Fibroblast of lung (primary cell): Measurements from ENCODE around the gene SIPA1L3. TPM values are rescaled to one million over a fixed set of nuclear protein-coding genes. Genes with fewer than 3 reads are reported as not detected.

Experiments used
- DNase-seq, 2 donors: peaks; one replicate each; pipeline versions ENCODE4 v3.0.0 to v3.0.0-alpha.2; 2010; ENCODE audit warnings: low read depth in 2 of 2
- H2AFZ ChIP-seq: 2 replicates; pipeline ENCODE4 v1.5.1; 2012; ENCODE audit warnings: low read length, control low read depth, inconsistent platforms
- H3K27ac ChIP-seq: 2 replicates; pipeline ENCODE4 v1.5.1; 2011; ENCODE audit warnings: low read length, control low read depth; ENCODE audit not compliant: insufficient read depth
- H3K27me3 ChIP-seq: 2 replicates; pipeline ENCODE4 v1.5.1; 2011; ENCODE audit warnings: mild to moderate bottlenecking, low read length; ENCODE audit not compliant: control insufficient read depth, insufficient read depth
- H3K36me3 ChIP-seq: 2 replicates; pipeline ENCODE4 v1.5.1; 2011; ENCODE audit warnings: low read length; ENCODE audit not compliant: control insufficient read depth, insufficient read depth
- H3K4me1 ChIP-seq: 2 replicates; pipeline ENCODE4 v1.5.1; 2011; ENCODE audit warnings: low read length; ENCODE audit not compliant: control insufficient read depth, insufficient read depth; ENCODE audit errors: extremely low read depth
- H3K4me2 ChIP-seq: 2 replicates; pipeline ENCODE4 v1.5.1; 2011; ENCODE audit warnings: low read length, control low read depth; ENCODE audit not compliant: insufficient read depth; ENCODE audit errors: extremely low read depth
- H3K4me3 ChIP-seq, 4 experiments: fragments of 200-600 bp in 1 of 4; sonication (generic) in 1 of 4; replicated peaks in 1 of 4; 2 replicates each; pipeline ENCODE4 v1.5.1; 2011 to 2016; ENCODE audit warnings: low read length in 4 of 4, low read depth in 3 of 4, mild to moderate bottlenecking in 3 of 4, control low read depth in 2 of 4, inconsistent platforms in 1 of 4, mixed read lengths in 1 of 4; ENCODE audit not compliant: insufficient read depth in 1 of 4; ENCODE audit errors: control extremely low read depth in 1 of 4
- H3K79me2 ChIP-seq: 2 replicates; pipeline ENCODE4 v1.5.1; 2012; ENCODE audit warnings: mild to moderate bottlenecking, low read length, inconsistent platforms; ENCODE audit not compliant: control insufficient read depth, insufficient read depth
- H3K9ac ChIP-seq: 2 replicates; pipeline ENCODE4 v1.5.1; 2011; ENCODE audit warnings: mild to moderate bottlenecking, low read length, control low read depth; ENCODE audit not compliant: insufficient read depth
- H3K9me3 ChIP-seq: 2 replicates; pipeline ENCODE4 v1.5.1; 2012; ENCODE audit warnings: low read depth, low read length; ENCODE audit not compliant: control insufficient read depth, insufficient read depth
- H4K20me1 ChIP-seq: 2 replicates; pipeline ENCODE4 v1.5.1; 2011; ENCODE audit warnings: low read length; ENCODE audit not compliant: control insufficient read depth, insufficient read depth; ENCODE audit errors: extremely low read depth
- CTCF ChIP-seq, 2 donors: IDR thresholded peaks in 1 of 2; conservative IDR thresholded peaks in 1 of 2; 1 replicate in 1 of 2; 2 replicates in 1 of 2; pipeline ENCODE4 v1.5.1; 2011 to 2012; ENCODE audit warnings: low read length in 2 of 2, control low read depth in 1 of 2, inconsistent platforms in 1 of 2, low read depth in 1 of 2, mild to moderate bottlenecking in 1 of 2
- EZH2 ChIP-seq: IDR thresholded peaks from 2 replicates; pipeline ENCODE4 v1.5.1; 2012; ENCODE audit warnings: low read length, control low read depth, mild to moderate bottlenecking; ENCODE audit errors: missing control alignments
- polyA plus RNA-seq, 2 donors: library from polyadenylated mRNA; depleted of rRNA in 1 of 2; stranded (reverse) in 1 of 2; unstranded in 1 of 2; fragments of >200 nt; gene quantifications; 2 replicates each; pipeline ENCODE4 v1.2.1, GENCODE V29; 2011 to 2012; ENCODE audit warnings: missing spikeins in 1 of 2
- total RNA-seq: library from RNA; depleted of rRNA; stranded (reverse); fragments of >200 nt; gene quantifications from 2 replicates; pipeline ENCODE4 v1.2.1, GENCODE V29; 2014

Gene SIPA1L3
- total and polyA plus RNA-seq, 2 donors (not counting 1 experiment from before 2014, with no cell fraction given) = 3.7 to 10.1 TPM

GRCh38 chr19:38211766-38212165 lies 304.8 kb downstream of the SIPA1L3 start:
- Histone ChIP-seq H3K4me2 (no peak overlapping the region), H3K9ac (no peak overlapping the region), H3K9me3 (no peaks in the 10 kb centered on the region), H3K27ac (no peak overlapping the region), H3K79me2 (no peaks in the 10 kb centered on the region), H3K4me1 (peaks cover 13% of the 10 kb centered on the region), H3K36me3 (no peaks in the 10 kb centered on the region), H3K27me3 (no peaks in the 10 kb centered on the region), H2AFZ (no peak overlapping the region), H4K20me1 (no peaks in the 10 kb centered on the region), H3K4me3 (no peak overlapping the region)
- DNase-seq = no peak
- TF ChIP-seq EZH2 (no peak), CTCF (conservative IDR thresholded peaks at IDR 0.05 in 1 of 2, IDR thresholded peaks at IDR 0.05 in 1 of 2; ENCODE audit: low read depth in 1 of 2, low read length in 2 of 2) (no peak)

GRCh38 chr19:38213469-38213868 lies 306.5 kb downstream of the SIPA1L3 start:
- no peak for DNase-seq
- no peaks in the 10 kb centered on the region for H4K20me1 ChIP-seq
- H3K27ac ChIP-seq = peak overlapping the region; percentile 47

GRCh38 chr19:38213911-38214625 lies 307.1 kb downstream of the SIPA1L3 start:
- Histone ChIP-seq H3K4me2 (no peak overlapping the region), H3K36me3 (no peaks in the 10 kb centered on the region), H3K4me1 (peaks cover 13% of the 10 kb centered on the region), H3K27ac (peak overlapping the region; percentile 47), H3K9me3 (no peaks in the 10 kb centered on the region), H2AFZ (no peak overlapping the region), H3K27me3 (no peaks in the 10 kb centered on the region), H3K4me3 (no peak overlapping the region), H3K9ac (no peak overlapping the region), H4K20me1 (no peaks in the 10 kb centered on the region), H3K79me2 (no peaks in the 10 kb centered on the region)
- peak; percentile 29 to 91 for DNase-seq
- TF ChIP-seq CTCF (conservative IDR thresholded peaks at IDR 0.05 in 1 of 2, IDR thresholded peaks at IDR 0.05 in 1 of 2; ENCODE audit: low read depth in 1 of 2, low read length in 2 of 2) (no peak), EZH2 (no peak)

More at GRCh38 chr19:38213469-38213868, 306.5 kb downstream of the SIPA1L3 start:
- Histone ChIP-seq H3K9ac (no peak overlapping the region), H3K4me2 (no peak overlapping the region), H3K9me3 (no peaks in the 10 kb centered on the region), H3K27me3 (no peaks in the 10 kb centered on the region), H3K79me2 (no peaks in the 10 kb centered on the region), H3K36me3 (no peaks in the 10 kb centered on the region), H2AFZ (no peak overlapping the region), H3K4me1 (peaks cover 13% of the 10 kb centered on the region), H3K4me3 (no peak overlapping the region)
- TF ChIP-seq CTCF (conservative IDR thresholded peaks at IDR 0.05 in 1 of 2, IDR thresholded peaks at IDR 0.05 in 1 of 2; ENCODE audit: low read depth in 1 of 2, low read length in 2 of 2) (no peak), EZH2 (no peak)
